HS-27A (cell line): Measurements from ENCODE around the gene CASKIN1.
"Not testable (repeated sequence)": the region's sequence is repeated elsewhere in the genome, so short reads cannot be mapped to it uniquely, and the experiment has no call there.

Experiments
- DNase-seq: peaks from one replicate; pipeline ENCODE4 v3.0.0-alpha.2; 2012; ENCODE audit warnings: low read depth, missing footprints

CASKIN1 gene, protein sequence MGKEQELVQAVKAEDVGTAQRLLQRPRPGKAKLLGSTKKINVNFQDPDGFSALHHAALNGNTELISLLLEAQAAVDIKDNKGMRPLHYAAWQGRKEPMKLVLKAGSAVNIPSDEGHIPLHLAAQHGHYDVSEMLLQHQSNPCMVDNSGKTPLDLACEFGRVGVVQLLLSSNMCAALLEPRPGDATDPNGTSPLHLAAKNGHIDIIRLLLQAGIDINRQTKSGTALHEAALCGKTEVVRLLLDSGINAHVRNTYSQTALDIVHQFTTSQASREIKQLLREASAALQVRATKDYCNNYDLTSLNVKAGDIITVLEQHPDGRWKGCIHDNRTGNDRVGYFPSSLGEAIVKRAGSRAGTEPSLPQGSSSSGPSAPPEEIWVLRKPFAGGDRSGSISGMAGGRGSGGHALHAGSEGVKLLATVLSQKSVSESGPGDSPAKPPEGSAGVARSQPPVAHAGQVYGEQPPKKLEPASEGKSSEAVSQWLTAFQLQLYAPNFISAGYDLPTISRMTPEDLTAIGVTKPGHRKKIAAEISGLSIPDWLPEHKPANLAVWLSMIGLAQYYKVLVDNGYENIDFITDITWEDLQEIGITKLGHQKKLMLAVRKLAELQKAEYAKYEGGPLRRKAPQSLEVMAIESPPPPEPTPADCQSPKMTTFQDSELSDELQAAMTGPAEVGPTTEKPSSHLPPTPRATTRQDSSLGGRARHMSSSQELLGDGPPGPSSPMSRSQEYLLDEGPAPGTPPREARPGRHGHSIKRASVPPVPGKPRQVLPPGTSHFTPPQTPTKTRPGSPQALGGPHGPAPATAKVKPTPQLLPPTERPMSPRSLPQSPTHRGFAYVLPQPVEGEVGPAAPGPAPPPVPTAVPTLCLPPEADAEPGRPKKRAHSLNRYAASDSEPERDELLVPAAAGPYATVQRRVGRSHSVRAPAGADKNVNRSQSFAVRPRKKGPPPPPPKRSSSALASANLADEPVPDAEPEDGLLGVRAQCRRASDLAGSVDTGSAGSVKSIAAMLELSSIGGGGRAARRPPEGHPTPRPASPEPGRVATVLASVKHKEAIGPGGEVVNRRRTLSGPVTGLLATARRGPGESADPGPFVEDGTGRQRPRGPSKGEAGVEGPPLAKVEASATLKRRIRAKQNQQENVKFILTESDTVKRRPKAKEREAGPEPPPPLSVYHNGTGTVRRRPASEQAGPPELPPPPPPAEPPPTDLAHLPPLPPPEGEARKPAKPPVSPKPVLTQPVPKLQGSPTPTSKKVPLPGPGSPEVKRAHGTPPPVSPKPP (N-terminal part only)

DNA sequence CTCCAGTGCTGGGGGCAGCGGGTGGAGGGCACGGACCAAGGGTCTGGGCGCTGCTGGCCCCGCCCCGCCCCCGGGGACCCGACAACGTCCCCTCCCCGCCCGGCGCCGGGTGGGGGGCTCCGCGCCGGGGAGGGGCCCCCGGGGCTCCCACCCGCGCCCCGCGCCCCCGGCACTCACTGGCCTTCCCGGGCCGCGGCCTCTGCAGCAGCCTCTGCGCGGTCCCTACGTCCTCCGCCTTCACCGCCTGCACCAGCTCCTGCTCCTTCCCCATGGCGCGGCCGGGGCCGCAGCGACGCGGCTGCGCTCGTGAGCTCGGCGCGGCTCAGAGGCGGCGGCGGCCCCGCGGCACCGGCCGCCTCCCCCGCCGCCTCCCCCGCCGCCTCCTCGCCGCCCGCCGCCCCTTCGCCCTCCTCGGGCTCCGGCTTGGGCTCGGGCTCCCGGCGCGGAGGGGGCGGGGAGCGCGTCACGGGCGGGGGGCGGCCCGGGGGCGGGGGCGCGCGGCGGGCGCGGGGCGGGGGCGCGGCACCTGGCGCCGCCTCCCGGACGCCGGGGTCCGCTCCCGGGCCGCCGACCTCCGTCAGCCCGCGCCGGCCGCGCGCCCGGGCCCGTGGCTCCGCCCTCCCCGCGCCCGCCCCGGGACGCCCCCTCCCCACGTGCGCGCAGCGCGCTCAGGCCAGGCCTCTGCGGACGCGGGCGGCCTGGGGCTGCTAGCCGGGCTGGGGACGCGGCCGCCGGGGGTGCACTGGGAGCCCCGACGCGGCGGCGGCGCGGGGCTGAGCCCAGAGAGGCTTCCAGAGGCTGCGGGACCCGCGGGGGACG, at the start of gene CASKIN1:
Gene CASKIN1, minus strand, starts transcription at position 444 of the 819 bp plus-strand sequence. Its CDS starts 173 bp downstream, at position 271.
- DNase-seq: no peak

DNA sequence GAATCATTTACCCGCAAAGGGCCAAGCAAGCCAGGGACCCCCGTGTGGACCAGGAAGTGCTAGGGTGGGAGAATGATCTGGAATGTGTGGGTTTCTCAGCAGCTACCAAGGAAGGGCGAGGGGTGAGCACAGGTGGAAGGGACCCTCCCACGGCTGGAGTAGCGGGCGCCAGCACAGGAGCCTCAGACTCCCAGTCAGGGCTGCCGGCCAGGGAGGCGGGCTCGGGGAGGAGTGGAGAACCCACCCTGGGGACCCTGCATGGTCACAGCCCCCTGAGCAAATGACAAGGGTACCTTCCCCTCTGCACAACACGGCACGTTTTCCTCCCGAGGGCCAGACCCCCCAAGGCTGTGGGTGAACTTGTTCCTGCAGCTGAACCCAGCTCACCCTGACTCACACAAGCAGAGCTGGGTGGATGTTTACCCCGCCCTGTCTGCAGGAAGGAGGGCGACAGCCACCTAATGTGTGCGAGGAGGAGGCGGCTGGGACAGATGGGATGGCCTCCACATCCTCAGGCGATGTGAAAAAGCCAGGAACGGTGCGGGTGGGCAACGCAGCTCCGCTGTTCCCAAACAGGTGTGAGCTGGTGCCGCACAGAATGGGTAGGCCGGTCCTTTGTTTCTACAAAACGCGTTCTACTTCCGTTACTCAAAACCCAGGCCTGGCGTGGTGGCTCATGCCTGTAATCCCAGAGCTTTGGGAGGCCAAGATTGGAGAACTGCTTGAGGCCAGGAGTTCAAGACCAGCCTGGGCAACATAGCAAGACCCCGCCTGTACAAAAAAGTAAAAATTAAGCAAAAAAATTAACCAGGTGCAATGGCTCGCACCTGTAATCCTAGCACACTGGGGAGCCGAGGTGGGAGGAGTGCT, 48.8 kb upstream of the CASKIN1 start:
- no peak for DNase-seq

DNA sequence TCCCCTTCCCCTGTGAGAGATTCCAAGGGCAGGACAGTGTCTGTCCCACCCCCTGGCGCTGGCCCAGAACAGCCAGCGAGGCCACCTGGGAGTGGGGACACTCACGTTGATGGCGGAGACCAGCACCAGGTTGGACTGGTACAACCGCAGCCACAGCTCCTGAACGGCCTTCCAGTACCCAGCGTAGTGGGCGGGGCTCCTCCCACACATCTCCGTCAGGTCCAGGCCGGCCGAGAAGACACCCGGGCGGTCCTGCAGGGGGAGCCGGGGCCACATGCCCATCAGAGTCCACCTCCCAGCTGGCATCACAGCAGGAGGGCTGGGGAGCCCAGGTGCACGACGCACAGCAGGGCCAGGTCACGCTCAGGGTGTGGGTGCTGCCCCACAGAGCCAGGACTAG, 47.9 kb upstream of the CASKIN1 start:
- DNase-seq: no peak

DNA sequence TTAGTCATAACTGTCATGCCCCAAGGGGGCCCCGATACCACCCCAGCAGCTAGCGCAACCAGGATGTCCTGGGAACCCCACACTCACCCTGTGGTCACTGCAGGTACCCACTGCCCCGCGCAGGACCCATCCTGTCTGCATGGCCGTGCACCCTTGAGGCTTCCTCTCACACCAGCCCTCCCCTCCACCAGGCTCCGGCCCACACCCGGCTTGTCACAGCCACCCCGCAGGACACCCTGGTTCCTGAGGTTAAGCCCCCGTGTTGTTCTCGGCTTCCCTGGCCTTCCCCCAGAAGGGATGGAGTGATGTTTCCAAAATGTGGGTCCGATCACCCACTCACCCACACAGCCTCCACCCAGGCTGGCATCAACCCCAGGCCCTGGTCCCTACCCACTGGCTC, 47.4 kb upstream of the CASKIN1 start:
- no peak for DNase-seq

DNA sequence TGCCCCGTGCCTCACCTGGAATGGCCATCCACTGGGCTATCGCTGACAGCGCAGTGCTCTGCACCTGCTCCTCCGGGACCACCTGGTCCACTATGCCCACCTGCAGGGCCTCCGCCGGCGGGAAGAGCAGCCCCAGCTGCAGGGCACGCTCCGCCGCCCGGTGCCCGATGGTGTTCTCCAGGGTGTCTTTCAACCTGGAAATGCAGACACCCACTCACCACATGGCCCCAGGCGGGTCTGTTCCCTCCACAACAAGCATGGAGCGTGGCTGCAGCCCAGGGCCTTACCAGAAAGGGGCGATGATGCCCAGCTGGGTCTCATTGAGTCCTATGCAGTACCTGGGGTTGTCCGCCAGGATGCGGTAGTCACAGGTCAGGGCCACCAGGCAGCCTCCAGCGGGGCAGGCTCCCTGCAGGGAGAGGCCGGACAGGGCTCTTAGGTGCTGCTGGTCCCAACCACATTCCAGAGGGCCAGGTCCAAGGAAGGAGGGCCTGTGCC, 46.7 kb upstream of the CASKIN1 start:
- no peak for DNase-seq

DNA sequence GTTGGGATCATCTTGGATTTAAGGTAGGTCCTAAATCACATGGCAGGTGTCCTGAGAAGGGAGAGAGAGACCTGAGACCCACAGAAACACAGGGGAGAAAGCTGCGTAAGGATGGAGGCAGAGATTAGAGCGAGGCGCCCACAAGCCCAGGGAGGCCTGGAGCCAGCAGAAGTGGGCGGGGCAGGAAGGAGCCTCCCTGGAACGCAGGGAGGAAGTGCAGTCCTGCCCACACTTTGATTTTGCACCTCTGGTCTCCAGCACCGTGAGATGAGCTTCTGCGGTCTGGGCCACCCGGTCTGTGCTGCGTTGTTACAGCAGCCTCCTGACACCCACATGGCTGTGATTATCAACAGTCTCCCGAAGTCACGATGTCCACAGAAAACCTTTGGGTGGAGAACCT, 46.2 kb upstream of the CASKIN1 start:
- DNase-seq: no peak

DNA sequence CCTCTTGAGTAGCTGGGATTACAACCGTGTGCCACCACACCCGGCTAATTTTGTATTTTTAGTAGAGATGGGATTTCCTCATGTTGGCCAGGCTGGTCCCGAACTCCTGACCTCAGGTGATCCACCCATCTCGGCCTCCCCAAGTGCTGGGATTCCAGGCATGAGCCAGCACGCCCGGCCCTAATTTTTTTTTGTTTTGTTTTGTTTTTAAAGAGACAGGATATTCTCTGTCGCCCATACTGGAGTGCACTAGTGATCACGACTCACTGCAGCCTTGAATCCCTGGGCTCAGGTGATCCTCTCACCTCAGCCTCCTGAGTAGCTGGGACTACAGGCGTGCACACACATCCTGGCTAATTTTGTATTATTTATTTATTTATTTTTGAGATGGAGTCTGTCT, 43.9 kb upstream of the CASKIN1 start:
- not testable (repeated sequence) for DNase-seq

DNA sequence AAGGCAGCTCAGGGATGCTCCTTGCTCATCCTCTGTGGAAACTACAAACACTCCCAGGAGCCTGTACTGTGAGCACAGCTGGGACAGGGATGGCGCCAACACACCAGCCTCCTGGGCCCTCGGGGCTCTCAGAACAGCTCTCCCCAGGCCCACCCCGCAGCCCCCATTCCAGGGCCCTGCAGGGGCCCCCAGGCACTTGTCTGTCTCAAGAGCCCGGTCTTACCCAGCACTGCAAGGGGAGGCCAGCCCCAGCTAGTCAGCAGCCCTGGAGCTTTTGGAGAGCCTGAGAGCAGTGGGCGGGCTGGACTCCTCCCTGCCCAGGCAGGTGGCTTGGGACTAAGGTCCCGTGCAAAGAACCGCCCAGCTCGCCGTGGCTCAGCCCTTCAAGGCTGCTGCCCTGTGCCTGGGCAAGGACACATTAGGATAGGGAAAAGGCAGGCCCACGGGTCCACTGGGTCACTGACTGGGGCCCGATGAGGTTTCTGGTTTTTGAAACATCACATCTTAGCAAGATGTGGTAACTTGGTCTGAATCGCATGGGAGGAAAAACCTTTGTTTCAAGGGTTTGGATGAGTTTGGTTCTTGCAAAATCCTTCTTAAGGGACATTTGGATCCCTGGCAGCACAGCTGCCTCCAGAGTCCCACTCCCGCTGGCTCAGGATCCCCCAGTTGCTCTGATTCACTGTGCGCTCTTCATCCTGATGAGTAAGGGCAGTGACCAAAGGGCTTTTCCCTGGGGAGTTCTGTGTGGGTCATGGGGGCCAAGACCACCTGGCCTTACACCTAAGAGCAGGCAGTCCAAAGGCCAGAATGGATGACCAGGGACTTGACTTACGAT, 42.7 kb upstream of the CASKIN1 start:
- DNase-seq: no peak

DNA sequence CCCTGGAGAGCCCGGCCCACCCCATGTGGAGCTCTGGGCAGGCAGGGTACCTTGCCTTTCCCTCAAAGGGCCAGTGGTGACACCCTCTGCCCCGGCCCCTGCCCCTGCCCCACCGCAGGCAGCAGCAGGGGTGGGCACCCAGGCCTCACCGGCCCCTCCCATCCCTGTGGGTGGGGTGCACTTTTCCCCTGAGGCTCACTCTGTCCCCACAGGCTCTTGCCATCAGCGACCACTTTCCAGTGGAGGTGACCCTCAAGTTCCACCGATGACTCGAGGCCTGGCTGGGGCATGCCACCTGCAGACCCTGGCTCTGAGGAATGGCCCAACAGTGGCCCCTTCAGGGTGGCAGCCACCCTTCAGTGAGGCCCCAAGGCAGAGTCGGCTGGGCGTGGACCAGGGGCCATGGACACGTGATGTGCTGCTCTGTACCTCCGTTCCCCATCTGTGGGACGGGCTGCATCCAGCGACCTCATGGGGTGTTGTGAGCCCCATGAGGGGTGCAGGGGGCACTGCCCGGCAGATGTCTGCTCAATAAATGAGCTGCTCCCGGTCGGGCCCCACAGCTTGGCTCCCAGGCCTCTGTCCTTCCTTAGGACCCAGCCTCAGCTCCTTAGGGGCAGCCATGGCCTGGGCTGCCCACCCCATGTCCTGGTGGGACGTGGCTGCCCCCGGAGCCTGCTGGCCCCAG, 41.9 kb upstream of the CASKIN1 start:
- DNase-seq: no peak

DNA sequence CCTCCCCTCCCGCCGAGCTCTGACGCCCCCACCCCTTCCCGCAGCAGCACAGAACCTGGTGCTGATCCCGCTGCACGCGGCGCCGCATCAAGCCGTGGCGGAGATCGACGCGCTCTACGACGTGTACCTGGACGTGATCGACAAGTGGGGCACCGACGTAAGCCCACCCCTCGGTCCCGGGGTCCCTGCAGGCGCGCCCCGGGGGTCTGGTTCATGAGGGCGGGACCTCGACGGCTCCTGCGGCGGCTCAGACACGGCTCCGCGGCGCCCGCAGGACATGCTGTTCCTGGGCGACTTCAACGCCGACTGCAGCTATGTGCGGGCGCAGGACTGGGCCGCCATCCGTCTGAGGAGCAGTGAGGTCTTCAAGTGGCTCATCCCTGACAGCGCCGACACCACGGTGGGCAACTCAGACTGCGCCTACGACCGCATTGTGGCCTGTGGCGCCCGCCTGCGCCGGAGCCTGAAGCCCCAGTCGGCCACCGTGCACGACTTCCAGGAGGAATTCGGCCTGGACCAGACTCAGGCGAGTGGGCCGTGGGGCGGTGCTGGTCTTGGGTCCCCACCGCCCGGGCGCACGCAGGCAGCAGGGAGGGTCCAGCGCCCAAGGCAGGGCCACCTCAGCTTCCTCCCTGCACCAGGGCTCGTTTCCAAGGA, 41.2 kb upstream of the CASKIN1 start:
- DNase-seq: no peak

DNA sequence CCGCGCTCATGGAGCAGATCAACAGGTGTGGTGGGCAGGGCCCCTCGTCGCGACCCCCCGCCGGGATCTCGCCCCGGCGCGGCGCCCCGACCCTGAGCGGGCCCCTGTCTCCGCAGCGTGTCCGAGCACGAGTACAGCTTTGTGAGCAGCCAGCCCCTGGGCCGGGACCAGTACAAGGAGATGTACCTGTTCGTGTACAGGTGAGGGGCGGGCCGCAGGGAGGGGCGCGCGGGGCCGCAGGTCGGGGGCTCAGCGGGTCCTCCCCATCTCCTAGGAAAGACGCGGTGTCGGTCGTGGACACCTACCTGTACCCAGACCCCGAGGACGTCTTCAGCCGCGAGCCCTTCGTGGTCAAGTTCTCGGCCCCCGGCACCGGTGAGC, 40.7 kb upstream of the CASKIN1 start:
- no peak for DNase-seq

DNA sequence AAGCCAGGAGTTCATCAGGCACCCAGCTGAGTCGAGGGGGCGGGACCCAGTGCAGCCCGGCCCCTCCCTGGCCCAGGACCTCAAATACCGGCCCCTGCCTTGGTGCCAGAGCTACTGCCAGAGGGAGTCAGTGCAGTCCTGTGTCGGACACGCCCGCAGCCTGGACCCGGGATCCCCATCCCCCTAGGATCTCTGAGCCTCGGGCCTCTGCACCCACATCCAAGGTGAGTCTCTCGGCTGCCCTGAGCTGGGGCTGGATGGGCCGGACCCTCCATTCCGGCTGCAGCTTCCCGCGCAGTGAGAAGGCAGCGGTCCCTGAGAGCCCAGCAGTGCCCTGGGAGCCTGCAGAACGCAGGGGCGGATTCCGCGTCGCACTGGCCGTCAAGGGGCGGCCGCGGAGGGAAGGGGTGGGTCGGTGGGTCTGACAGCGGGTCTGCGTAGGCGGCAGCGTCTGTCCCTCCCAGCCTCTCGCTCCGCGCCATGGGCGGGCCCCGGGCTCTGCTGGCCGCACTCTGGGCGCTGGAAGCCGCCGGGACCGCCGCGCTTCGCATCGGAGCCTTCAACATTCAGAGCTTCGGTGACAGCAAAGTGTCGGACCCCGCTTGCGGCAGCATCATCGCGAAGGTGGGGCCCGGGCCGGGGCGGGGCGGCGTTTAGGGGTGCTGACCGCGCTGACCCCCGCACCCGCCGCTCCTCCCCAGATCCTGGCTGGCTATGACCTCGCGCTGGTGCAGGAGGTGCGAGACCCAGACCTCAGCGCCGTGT, 40.1 kb upstream of the CASKIN1 start, which contains the start of gene DNASE1L2:
Gene DNASE1L2, plus strand, starts transcription at position 108 of the 765 bp plus-strand sequence. Its CDS starts 373 bp downstream, at position 481.
- no peak for DNase-seq

DNA sequence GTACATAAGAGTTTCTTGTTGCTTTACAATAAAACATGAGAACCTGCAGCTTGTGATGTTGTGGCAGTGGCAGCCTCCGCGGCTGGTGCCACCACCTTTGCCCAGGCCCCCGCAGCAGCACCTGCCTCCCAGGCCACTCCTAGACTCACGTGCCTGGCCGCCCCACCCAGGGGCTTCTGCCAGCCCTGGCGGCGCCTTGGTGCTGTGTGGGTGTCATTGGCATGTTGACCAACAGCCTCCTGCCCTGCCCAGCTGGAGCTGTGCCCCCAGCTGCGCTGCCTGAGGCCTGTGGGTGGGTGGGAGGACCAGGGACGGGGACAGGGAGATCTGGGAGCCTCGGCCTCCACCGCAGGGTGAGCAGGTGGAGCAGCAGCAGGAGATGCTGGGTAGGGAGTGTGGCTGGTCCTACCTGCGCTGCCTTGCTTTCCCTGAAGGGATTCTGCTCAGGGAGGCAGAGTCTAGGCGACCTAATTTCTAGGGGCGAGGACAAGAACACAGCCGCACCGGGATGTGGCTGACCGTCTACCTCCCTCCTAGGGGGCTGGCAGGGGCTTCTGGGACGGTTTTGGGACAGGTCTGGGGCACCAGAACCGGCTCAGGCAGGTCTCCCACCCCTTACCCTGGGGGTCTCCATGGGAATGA, 39.4 kb upstream of the CASKIN1 start:
- DNase-seq: no peak

DNA sequence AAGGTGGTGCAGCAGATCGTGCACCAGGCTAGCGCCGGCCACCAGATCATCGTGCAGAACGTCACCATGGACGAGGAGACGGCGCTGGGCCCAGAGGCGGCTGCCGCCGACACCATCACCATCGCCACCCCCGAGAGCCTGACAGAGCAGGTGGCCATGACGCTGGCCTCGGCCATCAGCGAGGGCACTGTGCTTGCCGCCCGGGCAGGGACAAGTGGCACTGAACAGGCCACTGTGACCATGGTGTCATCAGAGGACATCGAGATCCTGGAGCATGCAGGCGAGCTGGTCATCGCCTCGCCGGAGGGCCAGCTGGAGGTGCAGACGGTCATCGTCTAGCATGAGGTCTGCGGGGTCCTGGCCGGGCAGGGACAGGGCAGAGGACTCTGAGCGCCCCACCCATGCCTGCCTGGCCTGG, 38.8 kb upstream of the CASKIN1 start:
- no peak for DNase-seq

DNA sequence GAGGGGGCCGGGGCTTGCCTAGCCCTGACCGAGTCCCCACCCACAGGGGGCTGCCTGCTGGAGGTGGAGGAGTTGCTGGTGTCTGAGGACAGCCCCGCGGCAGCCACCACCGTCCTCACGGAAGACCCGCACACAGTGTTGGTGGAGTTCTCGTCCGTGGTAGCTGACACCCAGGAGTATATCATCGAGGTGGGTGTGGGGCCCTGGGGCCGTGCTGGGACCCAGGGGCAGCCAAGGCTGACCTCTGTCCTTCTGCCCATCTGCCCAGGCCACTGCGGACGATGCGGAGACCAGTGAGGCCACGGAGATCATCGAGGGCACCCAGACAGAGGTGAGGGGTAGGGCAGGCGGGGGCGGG, 38.4 kb upstream of the CASKIN1 start:
- no peak for DNase-seq

DNA sequence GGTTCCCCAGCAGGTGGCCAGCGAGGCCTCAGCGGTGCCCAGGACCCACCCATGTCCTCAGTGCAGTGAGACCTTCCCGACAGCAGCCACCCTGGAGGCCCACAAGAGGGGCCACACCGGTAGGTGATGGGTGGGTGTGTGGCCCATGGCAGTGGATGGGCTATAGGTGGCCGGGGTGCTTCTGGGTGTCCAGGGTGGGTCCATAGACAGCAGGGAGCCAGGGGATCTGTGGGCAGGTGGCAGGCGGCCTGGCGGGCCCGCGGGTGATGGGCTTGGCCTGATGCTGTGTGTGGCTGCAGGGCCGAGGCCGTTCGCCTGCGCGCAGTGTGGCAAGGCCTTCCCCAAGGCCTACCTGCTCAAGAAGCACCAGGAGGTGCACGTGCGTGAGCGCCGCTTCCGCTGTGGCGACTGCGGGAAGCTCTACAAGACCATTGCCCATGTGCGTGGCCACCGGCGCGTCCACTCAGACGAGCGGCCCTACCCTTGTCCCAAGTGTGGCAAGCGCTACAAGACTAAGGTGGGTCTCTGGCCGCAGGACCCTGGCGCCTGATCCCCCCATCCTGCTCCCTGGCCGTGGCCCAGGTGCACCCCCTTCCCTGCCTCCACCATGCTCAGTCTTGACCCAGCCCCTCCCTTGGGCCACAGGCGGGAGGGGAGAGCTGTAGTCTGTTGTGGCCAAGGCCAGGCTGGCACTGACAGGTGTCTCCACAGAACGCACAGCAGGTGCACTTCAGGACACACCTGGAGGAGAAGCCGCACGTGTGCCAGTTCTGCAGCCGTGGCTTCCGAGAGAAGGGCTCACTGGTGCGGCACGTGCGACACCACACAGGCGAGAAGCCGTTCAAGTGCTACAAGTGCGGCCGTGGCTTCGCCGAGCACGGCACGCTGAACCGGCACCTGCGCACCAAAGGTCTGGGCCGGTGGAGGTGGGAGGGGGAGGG, 37.7 kb upstream of the CASKIN1 start:
- no peak for DNase-seq
